H1 (cell line): ENCODE measurements around the gene RIMS1. TPM values are rescaled to one million over a fixed set of nuclear protein-coding genes. Genes with fewer than 3 reads are reported as not detected.

Experiments
- CTCF ChIA-PET: fragments of 300-600 bp; sonication (Branson Sonifier 250); formaldehyde crosslinking; loops from one replicate; lab custom pipeline; 2021; ENCODE audit not compliant: partially characterized antibody; lab: Charles Lee
- POLR2A ChIA-PET: fragments of 300-600 bp; sonication (Branson Sonifier 250); formaldehyde crosslinking; loops from one replicate; lab custom pipeline; 2021; ENCODE audit warnings: inconsistent platforms; ENCODE audit not compliant: partially characterized antibody; lab: Charles Lee
- DNase-seq, 2 experiments: peaks; one replicate each; pipeline versions ENCODE4 v3.0.0 to v3.0.0-alpha.2; 2010 to 2022; ENCODE audit warnings: low spot score in 2 of 2, low read depth in 1 of 2, mixed read lengths in 1 of 2
- FAIRE-seq: peaks from 2 replicates; lab custom pipeline; 2011; peaks lifted over from hg19 to GRCh38; lab: Jason Lieb, UNC
- H2AFZ ChIP-seq: 2 replicates; pipeline ENCODE4 v1.8.1; 2012; ENCODE audit warnings: low read length, inconsistent platforms
- H2AK5ac ChIP-seq: 2 replicates; pipeline ENCODE4 v1.6.1; 2013; ENCODE audit warnings: low read depth, low read length
- H2BK120ac ChIP-seq: replicated peaks from 2 replicates; pipeline ENCODE3; 2013; ENCODE audit warnings: low read depth, low read length, inconsistent platforms
- H2BK12ac ChIP-seq: 2 replicates; pipeline ENCODE4 v1.6.1; 2013; ENCODE audit warnings: low read depth, low read length
- H2BK15ac ChIP-seq: 2 replicates; pipeline ENCODE4 v1.6.1; 2013; ENCODE audit warnings: low read length
- H2BK20ac ChIP-seq: 2 replicates; pipeline ENCODE4 v1.6.1; 2013; ENCODE audit warnings: low read length
- H2BK5ac ChIP-seq: 2 replicates; pipeline ENCODE4 v1.6.1; 2013; ENCODE audit warnings: low read depth, low read length
- H3K14ac ChIP-seq: 2 replicates; pipeline ENCODE4 v1.6.1; 2013; ENCODE audit warnings: inconsistent platforms; ENCODE audit not compliant: insufficient read length
- H3K18ac ChIP-seq: 2 replicates; pipeline ENCODE4 v1.6.1; 2013; ENCODE audit warnings: low read length; ENCODE audit errors: extremely low read depth
- H3K23ac ChIP-seq: 2 replicates; pipeline ENCODE4 v1.6.1; 2013; ENCODE audit warnings: inconsistent platforms; ENCODE audit not compliant: insufficient read length
- H3K23me2 ChIP-seq: 2 replicates; pipeline ENCODE4 v1.6.1; 2013; ENCODE audit warnings: low read depth, low read length
- H3K27ac ChIP-seq: 2 replicates; pipeline ENCODE4 v1.6.1; 2011; ENCODE audit warnings: low read depth, low read length, inconsistent platforms
- H3K27me3 ChIP-seq, 4 experiments: replicated peaks in 1 of 4; 1 replicate in 1 of 4; 2 replicates in 3 of 4; pipeline versions ENCODE4 v1.6.1 to v1.8.1; 2011 to 2013; ENCODE audit warnings: low read length in 3 of 4, mild to moderate bottlenecking in 3 of 4, inconsistent platforms in 2 of 4, mixed read lengths in 2 of 4, moderate library complexity in 1 of 4; ENCODE audit not compliant: control insufficient read depth in 3 of 4, insufficient read depth in 3 of 4; ENCODE audit errors: extremely low read depth in 1 of 4
- H3K36me3 ChIP-seq, 4 experiments: 2 replicates each; pipeline versions ENCODE4 v1.6.1 to v1.8.1; 2011 to 2013; ENCODE audit warnings: mild to moderate bottlenecking in 4 of 4, low read length in 3 of 4, moderate library complexity in 2 of 4, control low read depth in 1 of 4, inconsistent platforms in 1 of 4; ENCODE audit not compliant: insufficient read depth in 4 of 4, control insufficient read depth in 2 of 4
- H3K4ac ChIP-seq: replicated peaks from 2 replicates; pipeline ENCODE3; 2013; ENCODE audit warnings: low read length, low read depth, mixed read lengths, inconsistent platforms; ENCODE audit not compliant: insufficient read length
- H3K4me1 ChIP-seq, 4 experiments: replicated peaks in 1 of 4; 1 replicate in 1 of 4; 2 replicates in 3 of 4; pipeline versions ENCODE4 v1.6.1 to v1.8.1; 2011 to 2013; ENCODE audit warnings: low read length in 3 of 4, inconsistent platforms in 2 of 4, mixed read lengths in 1 of 4; ENCODE audit not compliant: insufficient read depth in 4 of 4, control insufficient read depth in 3 of 4
- H3K4me2 ChIP-seq, 2 experiments: 2 replicates each; pipeline versions ENCODE4 v1.6.1 to v1.8.1; 2011 to 2013; ENCODE audit warnings: low read depth in 2 of 2, low read length in 2 of 2, control low read depth in 1 of 2, inconsistent platforms in 1 of 2, mild to moderate bottlenecking in 1 of 2; ENCODE audit not compliant: insufficient read depth in 1 of 2
- H3K4me3 ChIP-seq, 4 experiments: fragments of 200-600, 300-600 bp in 1 of 4; sonication (generic), shearing (Covaris generic), sonication (Bioruptor Twin) in 1 of 4; 2 replicates each; pipeline versions ENCODE4 v1.5.1 to v1.8.1; 2011 to 2016; ENCODE audit warnings: low read length in 4 of 4, low read depth in 3 of 4, control low read depth in 2 of 4, inconsistent platforms in 2 of 4, mild to moderate bottlenecking in 2 of 4, mixed read lengths in 1 of 4, moderate library complexity in 1 of 4; ENCODE audit not compliant: insufficient read depth in 2 of 4; ENCODE audit errors: extremely low read depth in 1 of 4
- H3K56ac ChIP-seq: replicated peaks from 2 replicates; pipeline ENCODE3; 2013; ENCODE audit warnings: low read depth, mild to moderate bottlenecking, mixed read lengths, low read length, inconsistent platforms; ENCODE audit not compliant: insufficient read length
- H3K79me1 ChIP-seq: 2 replicates; pipeline ENCODE4 v1.6.1; 2013; ENCODE audit warnings: low read depth, low read length, control low read depth
- H3K79me2 ChIP-seq, 2 experiments: 2 replicates each; pipeline versions ENCODE4 v1.6.1 to v1.8.1; 2012 to 2013; ENCODE audit warnings: low read length in 2 of 2, mild to moderate bottlenecking in 2 of 2, inconsistent platforms in 1 of 2; ENCODE audit not compliant: insufficient read depth in 2 of 2, control insufficient read depth in 1 of 2
- H3K9ac ChIP-seq, 4 experiments: replicated peaks in 1 of 4; 1 replicate in 1 of 4; 2 replicates in 3 of 4; pipeline versions ENCODE4 v1.6.1 to v1.8.1; 2011 to 2013; ENCODE audit warnings: low read depth in 3 of 4, low read length in 3 of 4, control low read depth in 2 of 4, mild to moderate bottlenecking in 2 of 4, moderate library complexity in 2 of 4, inconsistent platforms in 1 of 4; ENCODE audit errors: extremely low read depth in 1 of 4
- H3K9me3 ChIP-seq, 2 experiments: 2 replicates each; pipeline versions ENCODE4 v1.6.1 to v1.8.1; 2012 to 2013; ENCODE audit warnings: mild to moderate bottlenecking in 2 of 2, moderate library complexity in 2 of 2, control low read depth in 1 of 2, inconsistent platforms in 1 of 2, low read depth in 1 of 2, low read length in 1 of 2, mixed read lengths in 1 of 2; ENCODE audit not compliant: insufficient read depth in 2 of 2
- H4K20me1 ChIP-seq, 2 experiments: replicated peaks in 1 of 2; 2 replicates each; pipeline versions ENCODE3 to v1.8.1; 2011 to 2013; ENCODE audit warnings: inconsistent platforms in 2 of 2, low read length in 2 of 2, mild to moderate bottlenecking in 1 of 2; ENCODE audit not compliant: insufficient read depth in 2 of 2, control insufficient read depth in 1 of 2
- H4K5ac ChIP-seq: 2 replicates; pipeline ENCODE4 v1.6.1; 2013; ENCODE audit warnings: low read length, low read depth, mixed read lengths, inconsistent platforms; ENCODE audit not compliant: insufficient read length
- H4K8ac ChIP-seq: 2 replicates; pipeline ENCODE4 v1.8.0; 2013; ENCODE audit warnings: mild to moderate bottlenecking, moderate library complexity, low read length, inconsistent platforms; ENCODE audit not compliant: insufficient read depth; ENCODE audit errors: extremely low read depth
- H4K91ac ChIP-seq: replicated peaks from 2 replicates; pipeline ENCODE3; 2013; ENCODE audit warnings: low read length, mixed read lengths, inconsistent platforms; ENCODE audit not compliant: insufficient read length
- BCL11A ChIP-seq, 2 experiments: IDR thresholded peaks; one replicate each; pipeline ENCODE4 v1.6.1; 2011; ENCODE audit warnings: low read depth in 2 of 2, low read length in 2 of 2, mild to moderate bottlenecking in 2 of 2
- CBX8 ChIP-seq: fragments of 300-800, 300-1000 bp; sonication (generic); IDR thresholded peaks from 2 replicates; pipeline ENCODE4 v1.7.1; 2016; ENCODE audit warnings: low read depth, low read length, borderline replicate concordance
- CEBPB ChIP-seq: IDR thresholded peaks from 2 replicates; pipeline ENCODE4 v1.6.1; 2012; ENCODE audit warnings: low read depth, low read length
- HDAC2 ChIP-seq, 2 experiments: fragments of 300-600 bp in 1 of 2; sonication (generic) in 1 of 2; IDR thresholded peaks; 2 replicates each; pipeline ENCODE4 v1.6.1; 2011 to 2012; ENCODE audit warnings: low read depth in 2 of 2, low read length in 2 of 2, mild to moderate bottlenecking in 2 of 2, moderate library complexity in 2 of 2, borderline replicate concordance in 1 of 2, inconsistent platforms in 1 of 2
- TAF7 ChIP-seq: optimal IDR thresholded peaks from 2 replicates; pipeline ENCODE3; 2011; ENCODE audit warnings: low read depth, mild to moderate bottlenecking, inconsistent platforms, low read length, moderate library complexity, borderline replicate concordance
- YY1 ChIP-seq: IDR thresholded peaks from 2 replicates; pipeline ENCODE4 v1.6.1; 2011; ENCODE audit warnings: low read depth, mild to moderate bottlenecking, low read length
- WGBS, 2 experiments: shearing (Covaris generic) in 1 of 2; methylation state at CpG; one replicate each; pipeline versions ENCODE4 v1.1.6 to v1.1.7; 2013 to 2015; ENCODE audit warnings: low lambda C conversion rate in 2 of 2, mixed read lengths in 2 of 2, inconsistent platforms in 1 of 2, low coverage in 1 of 2, missing lambda C conversion rate in 1 of 2; ENCODE audit not compliant: insufficient replicate concordance in 2 of 2, insufficient coverage in 1 of 2, insufficient read length in 1 of 2; ENCODE audit errors: extremely low coverage in 1 of 2, missing lambda C conversion rate in 1 of 2; 5-methylcytosine and 5-hydroxymethylcytosine counted together
- polyA plus RNA-seq, 7 experiments: library from polyadenylated mRNA; depleted of rRNA in 3 of 7; stranded (reverse) in 5 of 7; unstranded in 2 of 7; fragments of >200 nt in 5 of 7; fragments of 200-250 nt in 2 of 7; gene quantifications; 1 replicate in 5 of 7; 2 replicates in 1 of 7; 4 replicates in 1 of 7; pipeline versions ENCODE4 v1.2.1 to v1.2.3, GENCODE V29; 2011 to 2013; ENCODE audit warnings: missing spikeins in 2 of 7, mixed read lengths in 2 of 7
- total RNA-seq: library from RNA; stranded (reverse); fragmentation: NEBNext Ultra II Directional; extraction: Animal tissue kit (Norgen Biotek cat#: 25700); gene quantifications from 2 replicates; pipeline ENCODE4 v1.2.1, GENCODE V29; 2021

The RIMS1 gene
- total and polyA plus RNA-seq, 2 of the 8 experiments (the other 6 are each of a cell fraction or from before 2014, with no cell fraction given) = 0.63 to 2.3 TPM

DNA sequence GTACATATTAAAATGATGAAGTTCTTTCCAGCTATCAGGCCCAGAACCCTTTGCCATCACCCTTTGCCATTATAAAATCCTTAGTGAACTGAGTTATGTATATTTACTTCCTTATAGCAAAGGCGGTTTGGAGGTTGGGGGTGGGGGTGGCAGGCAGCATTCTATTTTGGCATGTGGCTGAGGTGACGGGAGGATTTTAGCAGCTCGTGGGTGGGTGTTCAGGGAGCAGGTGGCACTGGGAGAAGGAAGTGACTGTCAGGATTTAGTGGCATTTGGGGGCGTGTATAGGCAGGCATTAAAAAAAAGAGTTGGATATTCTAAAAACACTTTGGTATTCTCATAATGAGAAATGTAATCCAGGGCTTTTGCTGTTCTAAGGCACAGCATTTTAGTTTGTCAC is 150.7 kb downstream of the RIMS1 start:
- H3K4me2 ChIP-seq = no peak overlapping the region
- no peak overlapping the region for H3K23ac ChIP-seq
- no peak overlapping the region for H3K9ac ChIP-seq
- no peak overlapping the region for H3K27ac ChIP-seq
- no peak overlapping the region for H3K56ac ChIP-seq
- H3K79me2 ChIP-seq = no peaks in the 10 kb centered on the region
- no peak for FAIRE-seq
- TF ChIP-seq CBX8 (no peak), TAF7 (no peak), BCL11A (IDR thresholded peaks at IDR 0.05; ENCODE audit: low read depth in 2 of 2, low read length in 2 of 2) (no peak), YY1 (no peak), HDAC2 (IDR thresholded peaks at IDR 0.05; ENCODE audit: borderline replicate concordance in 1 of 2, low read depth in 2 of 2, low read length in 2 of 2) (no peak), CEBPB (no peak)
- H3K9me3 ChIP-seq = no peaks in the 10 kb centered on the region
- CTCF ChIA-PET = interaction anchor here (0.6 to 2.0 kb wide), 2 partner anchors 13 to 817 kb away, joined by 4 to 5 read pairs; no protein-coding TSS in a partner anchor
- no peak overlapping the region for H3K18ac ChIP-seq
- no peaks in the 10 kb centered on the region for H3K27me3 ChIP-seq
- H2BK5ac ChIP-seq = no peak overlapping the region
- no peak overlapping the region for H4K5ac ChIP-seq
- no peak overlapping the region for H2BK20ac ChIP-seq
- no peak overlapping the region for H2BK12ac ChIP-seq
- no peaks in the 10 kb centered on the region for H3K23me2 ChIP-seq
- H4K20me1 ChIP-seq = no peaks in the 10 kb centered on the region
- WGBS, 2 experiments = 82% methylated on average over 4 of the region's 4 CpGs; no CpG with 5 or more reads in 1 of the 2 experiments
- peaks cover 0 to 3% (median 0%) of the 10 kb centered on the region in 4 experiments; a peak in 2 of 7 replicates for H3K4me1 ChIP-seq
- H2AFZ ChIP-seq = no peak overlapping the region
- H3K14ac ChIP-seq = no peak overlapping the region
- DNase-seq = no peak
- H2BK15ac ChIP-seq = no peak overlapping the region
- H4K91ac ChIP-seq = no peak overlapping the region
- H4K8ac ChIP-seq = no peak overlapping the region
- H3K36me3 ChIP-seq = no peaks in the 10 kb centered on the region
- H3K4ac ChIP-seq = no peak overlapping the region
- POLR2A ChIA-PET = no interaction called here
- H2AK5ac ChIP-seq = no peak overlapping the region
- no peak overlapping the region for H2BK120ac ChIP-seq
- no peaks in the 10 kb centered on the region for H3K79me1 ChIP-seq
- H3K4me3 ChIP-seq = no peak overlapping the region
